HepG2 (cell line): ENCODE measurements around the gene BMPER. TPM values are rescaled to one million over a fixed set of nuclear protein-coding genes. Genes with fewer than 3 reads are reported as not detected.

Source experiments
- ATAC-seq: fragments of 200-7000 bp; cut with Tn5 transposase; 3 replicates; pipeline ENCODE4 v1.9.1; 2020; ENCODE audit warnings: mild to moderate bottlenecking, moderate library complexity
- BruUV-seq: library from RNA; stranded (reverse); fragments of 400-500 nt; replicated peaks from 2 replicates; lab custom pipeline; 2021; lab: Mats Ljungman, UMichigan
- CTCF ChIA-PET: fragments of 300-600 bp; formaldehyde crosslinking; extraction: SDS; loops from one replicate; lab custom pipeline; 2021; ENCODE audit warnings: low total read pairs, inconsistent platforms, low intra/inter-chr PET ratio; lab: Yijun Ruan, JAX
- POLR2A ChIA-PET: fragments of 350-600 bp; sonication (Branson Sonifier 250); formaldehyde crosslinking; loops from one replicate; lab custom pipeline; 2020; ENCODE audit warnings: antibody characterized with exemption, inconsistent platforms; lab: Yijun Ruan, JAX
- DNase-seq: peaks from one replicate; pipeline ENCODE4 v3.0.0-alpha.2; 2015; ENCODE audit warnings: low spot score
- FAIRE-seq: peaks from 3 replicates; lab custom pipeline; 2011; peaks lifted over from hg19 to GRCh38; lab: Jason Lieb, UNC
- H2AFZ ChIP-seq: one replicate; pipeline ENCODE4 v1.6.1; 2011; ENCODE audit warnings: low read length, inconsistent platforms
- H3K27ac ChIP-seq: fragments of 300-600 bp; 3 replicates; pipeline ENCODE4 v1.8.0; 2011; ENCODE audit warnings: mixed run types, mild to moderate bottlenecking, mixed read lengths, low read length, inconsistent platforms; ENCODE audit not compliant: insufficient read depth; ENCODE audit errors: extremely low read length
- H3K27me3 ChIP-seq, 2 experiments: fragments of 200-600 bp in 1 of 2; 2 replicates in 1 of 2; 3 replicates in 1 of 2; pipeline versions ENCODE4 v1.6.0 to v1.8.0; 2011; ENCODE audit warnings: low read length in 2 of 2, mild to moderate bottlenecking in 2 of 2, moderate library complexity in 2 of 2, inconsistent platforms in 1 of 2; ENCODE audit not compliant: insufficient read depth in 2 of 2, control insufficient read depth in 1 of 2
- H3K36me3 ChIP-seq, 2 experiments: fragments of 200-600 bp in 1 of 2; replicated peaks in 1 of 2; 2 replicates in 1 of 2; 3 replicates in 1 of 2; pipeline versions ENCODE4 v1.5.1 to v1.8.0; 2011; ENCODE audit warnings: low read length in 2 of 2, inconsistent platforms in 1 of 2; ENCODE audit not compliant: insufficient read depth in 2 of 2, control insufficient read depth in 1 of 2
- H3K4me1 ChIP-seq: 2 replicates; pipeline ENCODE4 v1.5.1; 2012; ENCODE audit warnings: low read length, inconsistent platforms; ENCODE audit not compliant: insufficient read depth
- H3K4me2 ChIP-seq: 2 replicates; pipeline ENCODE4 v1.6.0; 2011; ENCODE audit warnings: low read depth, low read length, inconsistent platforms
- H3K4me3 ChIP-seq, 3 experiments: fragments of 200-600 bp in 1 of 3; sonication (generic), shearing (Covaris generic) in 1 of 3; replicated peaks in 1 of 3; 2 replicates each; pipeline ENCODE4 v1.5.1; 2011 to 2016; ENCODE audit warnings: low read length in 3 of 3, inconsistent platforms in 2 of 3, low read depth in 2 of 3, mild to moderate bottlenecking in 2 of 3, control low read depth in 1 of 3, mixed read lengths in 1 of 3; ENCODE audit not compliant: insufficient read depth in 1 of 3
- H3K79me2 ChIP-seq: one replicate; pipeline ENCODE4 v1.6.1; 2011; ENCODE audit warnings: low read length, inconsistent platforms; ENCODE audit not compliant: insufficient read depth
- H3K9ac ChIP-seq: 2 replicates; pipeline ENCODE4 v1.6.0; 2011; ENCODE audit warnings: mild to moderate bottlenecking, low read depth, low read length, inconsistent platforms; ENCODE audit not compliant: insufficient read depth
- H3K9me3 ChIP-seq: 2 replicates; pipeline ENCODE4 v1.5.1; 2012; ENCODE audit warnings: mild to moderate bottlenecking, low read length
- H4K20me1 ChIP-seq: 2 replicates; pipeline ENCODE4 v1.6.0; 2011; ENCODE audit warnings: inconsistent platforms, mild to moderate bottlenecking, low read length, moderate library complexity; ENCODE audit not compliant: insufficient read depth
- ARNT ChIP-seq: fragments of 450-650 bp; IDR thresholded peaks from 2 replicates; pipeline ENCODE4 v1.6.1; 2017
- JUNB ChIP-seq: sonication (generic); formaldehyde crosslinking; IDR thresholded peaks from 2 replicates; pipeline ENCODE4 v1.8.0; 2022; ENCODE audit warnings: missing genetic modification reagents, mild to moderate bottlenecking, borderline replicate concordance
- ONECUT2 ChIP-seq: sonication (generic); formaldehyde crosslinking; IDR thresholded peaks from 2 replicates; pipeline ENCODE4 v1.4.0; 2020; ENCODE audit warnings: missing genetic modification reagents
- RORA ChIP-seq: sonication (generic); formaldehyde crosslinking; IDR thresholded peaks from 2 replicates; pipeline ENCODE4 v1.5.0; 2020; ENCODE audit warnings: mild to moderate bottlenecking, missing genetic modification reagents, moderate library complexity
- ZFP90 ChIP-seq: sonication (generic); formaldehyde crosslinking; IDR thresholded peaks from 2 replicates; pipeline ENCODE4 v1.8.0; 2022; ENCODE audit warnings: missing genetic modification reagents, mild to moderate bottlenecking, inconsistent platforms, borderline replicate concordance
- WGBS: methylation state at CpG from one replicate; pipeline ENCODE4 v1.1.6; 2017; ENCODE audit warnings: low lambda C conversion rate; 5-methylcytosine and 5-hydroxymethylcytosine counted together
- in situ Hi-C: cut with HindIII; loops from 2 replicates; pipeline ENCODE4 v1.10.0; 2017; ENCODE audit warnings: low pct_unique_long_range_greater_than_20kb; ENCODE audit not compliant: extremely low pct_ligation_motif_present
- intact Hi-C: fragments of 100-400 bp; cut with micrococcal nuclease; formaldehyde crosslinking; loops from one replicate; pipeline ENCODE4 v1.10.0; 2022; ENCODE audit not compliant: unreplicated experiment
- polyA plus RNA-seq, 8 experiments: library from polyadenylated mRNA; depleted of rRNA in 3 of 8; stranded (reverse) in 7 of 8; unstranded in 1 of 8; fragments of >200 nt; fragmentation: Illumina TruSeq in 4 of 8; extraction: Trizol in 4 of 8; gene quantifications; 2 replicates each; pipeline versions ENCODE4 v1.2.1 to v1.2.3, GENCODE V29; 2011 to 2016; ENCODE audit warnings: low read depth in 4 of 8, missing spikeins in 1 of 8, mixed read lengths in 1 of 8; ENCODE audit not compliant: insufficient read depth in 1 of 8
- total RNA-seq, 5 experiments: library from RNA; depleted of rRNA; stranded (reverse); fragments of >200 nt; fragmentation: Illumina TruSeq; extraction: Trizol; gene quantifications; 2 replicates each; pipeline ENCODE4 v1.2.3, GENCODE V29; 2016; ENCODE audit warnings: low read depth in 1 of 5
- TF ChIP-seq, protein P1 (sequence below): sonication (generic); formaldehyde crosslinking; IDR thresholded peaks from 2 replicates; pipeline ENCODE4 v1.4.0; 2020; ENCODE audit warnings: mild to moderate bottlenecking, missing genetic modification reagents
- TF ChIP-seq, protein P2 (sequence below): fragments of 450-650 bp; IDR thresholded peaks from 2 replicates; pipeline ENCODE4 v1.6.1; 2016
- TF ChIP-seq, protein P3 (sequence below): sonication (generic); formaldehyde crosslinking; IDR thresholded peaks from 2 replicates; pipeline ENCODE4 v1.5.0; 2020; ENCODE audit warnings: missing genetic modification reagents
- TF ChIP-seq, protein P4 (sequence below): sonication (generic); formaldehyde crosslinking; IDR thresholded peaks from 2 replicates; pipeline ENCODE4 v1.5.0; 2020; ENCODE audit warnings: missing genetic modification reagents
- TF ChIP-seq, protein P5 (sequence below): sonication (generic); formaldehyde crosslinking; IDR thresholded peaks from 2 replicates; pipeline ENCODE4 v1.5.0; 2020; ENCODE audit warnings: missing genetic modification reagents, mild to moderate bottlenecking, borderline replicate concordance
- TF ChIP-seq, protein P6 (sequence below): IDR thresholded peaks from 2 replicates; pipeline ENCODE4 v1.6.1; 2016; ENCODE audit warnings: control low read depth

Gene BMPER
- total and polyA plus RNA-seq, 2 of the 13 experiments (the other 11 are each of a cell fraction or from before 2014, with no cell fraction given), result not detected

DNA sequence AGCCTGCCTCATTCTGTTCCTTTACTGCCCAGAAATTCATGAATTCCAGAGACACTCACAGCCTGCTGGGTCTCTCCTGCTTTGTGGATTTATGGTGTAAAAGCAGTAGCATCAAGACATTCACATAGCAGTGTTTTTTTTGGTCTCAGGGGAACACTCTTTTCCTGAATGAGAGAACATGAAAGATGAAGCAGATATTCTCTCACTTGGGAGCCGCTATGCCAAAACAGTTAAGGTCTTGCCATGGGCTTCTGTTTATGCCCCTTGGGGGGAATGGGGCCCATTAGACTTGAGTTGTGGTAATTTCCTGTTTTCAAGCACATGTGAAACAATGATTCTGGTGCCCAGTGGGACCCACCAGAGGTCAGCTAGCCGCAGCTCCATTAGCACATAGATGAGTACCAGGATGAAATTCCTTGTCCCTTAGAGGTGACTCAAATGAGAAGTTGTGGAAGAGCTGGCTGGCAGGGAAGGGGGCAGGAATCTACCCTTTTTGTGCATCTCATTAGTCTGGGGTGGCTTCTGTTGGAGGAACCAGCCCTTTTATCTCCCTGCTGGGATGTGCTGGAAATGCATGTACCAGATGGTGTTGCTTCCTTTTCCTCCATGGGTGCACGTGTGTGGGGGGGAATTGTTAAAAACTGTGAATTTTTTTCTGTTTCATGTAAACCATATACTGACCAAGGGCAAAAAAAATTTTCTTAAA lies 13.3 kb downstream of the BMPER start:
- Histone ChIP-seq H3K9me3 (no peaks in the 10 kb centered on the region), H3K4me3 (no peak overlapping the region), H3K4me2 (no peak overlapping the region), H3K27ac (no peak overlapping the region), H2AFZ (no peak overlapping the region), H3K4me1 (no peaks in the 10 kb centered on the region), H3K9ac (no peak overlapping the region), H3K36me3 (no peaks in the 10 kb centered on the region), H3K79me2 (no peaks in the 10 kb centered on the region), H3K27me3 (peaks cover 0 to 7% of the 10 kb centered on the region in 2 experiments; a peak in 3 of 5 replicates), H4K20me1 (no peaks in the 10 kb centered on the region)
- FAIRE-seq (no peak), ATAC-seq (no peak), DNase-seq (no peak)
- CTCF ChIA-PET, result no interaction called here
- intact Hi-C loops, result no loop called here
- in situ Hi-C loops, result no loop called here
- BruUV-seq, result no TSS peak
- 31% methylated on average over 3 of the region's 3 CpGs for WGBS
- POLR2A ChIA-PET, result no interaction called here
- no peak for TF ChIP-seq ARNT
- TF ChIP-seq, protein P1, sequence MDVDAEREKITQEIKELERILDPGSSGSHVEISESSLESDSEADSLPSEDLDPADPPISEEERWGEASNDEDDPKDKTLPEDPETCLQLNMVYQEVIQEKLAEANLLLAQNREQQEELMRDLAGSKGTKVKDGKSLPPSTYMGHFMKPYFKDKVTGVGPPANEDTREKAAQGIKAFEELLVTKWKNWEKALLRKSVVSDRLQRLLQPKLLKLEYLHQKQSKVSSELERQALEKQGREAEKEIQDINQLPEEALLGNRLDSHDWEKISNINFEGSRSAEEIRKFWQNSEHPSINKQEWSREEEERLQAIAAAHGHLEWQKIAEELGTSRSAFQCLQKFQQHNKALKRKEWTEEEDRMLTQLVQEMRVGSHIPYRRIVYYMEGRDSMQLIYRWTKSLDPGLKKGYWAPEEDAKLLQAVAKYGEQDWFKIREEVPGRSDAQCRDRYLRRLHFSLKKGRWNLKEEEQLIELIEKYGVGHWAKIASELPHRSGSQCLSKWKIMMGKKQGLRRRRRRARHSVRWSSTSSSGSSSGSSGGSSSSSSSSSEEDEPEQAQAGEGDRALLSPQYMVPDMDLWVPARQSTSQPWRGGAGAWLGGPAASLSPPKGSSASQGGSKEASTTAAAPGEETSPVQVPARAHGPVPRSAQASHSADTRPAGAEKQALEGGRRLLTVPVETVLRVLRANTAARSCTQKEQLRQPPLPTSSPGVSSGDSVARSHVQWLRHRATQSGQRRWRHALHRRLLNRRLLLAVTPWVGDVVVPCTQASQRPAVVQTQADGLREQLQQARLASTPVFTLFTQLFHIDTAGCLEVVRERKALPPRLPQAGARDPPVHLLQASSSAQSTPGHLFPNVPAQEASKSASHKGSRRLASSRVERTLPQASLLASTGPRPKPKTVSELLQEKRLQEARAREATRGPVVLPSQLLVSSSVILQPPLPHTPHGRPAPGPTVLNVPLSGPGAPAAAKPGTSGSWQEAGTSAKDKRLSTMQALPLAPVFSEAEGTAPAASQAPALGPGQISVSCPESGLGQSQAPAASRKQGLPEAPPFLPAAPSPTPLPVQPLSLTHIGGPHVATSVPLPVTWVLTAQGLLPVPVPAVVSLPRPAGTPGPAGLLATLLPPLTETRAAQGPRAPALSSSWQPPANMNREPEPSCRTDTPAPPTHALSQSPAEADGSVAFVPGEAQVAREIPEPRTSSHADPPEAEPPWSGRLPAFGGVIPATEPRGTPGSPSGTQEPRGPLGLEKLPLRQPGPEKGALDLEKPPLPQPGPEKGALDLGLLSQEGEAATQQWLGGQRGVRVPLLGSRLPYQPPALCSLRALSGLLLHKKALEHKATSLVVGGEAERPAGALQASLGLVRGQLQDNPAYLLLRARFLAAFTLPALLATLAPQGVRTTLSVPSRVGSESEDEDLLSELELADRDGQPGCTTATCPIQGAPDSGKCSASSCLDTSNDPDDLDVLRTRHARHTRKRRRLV, result no peak
- TF ChIP-seq, protein P2, sequence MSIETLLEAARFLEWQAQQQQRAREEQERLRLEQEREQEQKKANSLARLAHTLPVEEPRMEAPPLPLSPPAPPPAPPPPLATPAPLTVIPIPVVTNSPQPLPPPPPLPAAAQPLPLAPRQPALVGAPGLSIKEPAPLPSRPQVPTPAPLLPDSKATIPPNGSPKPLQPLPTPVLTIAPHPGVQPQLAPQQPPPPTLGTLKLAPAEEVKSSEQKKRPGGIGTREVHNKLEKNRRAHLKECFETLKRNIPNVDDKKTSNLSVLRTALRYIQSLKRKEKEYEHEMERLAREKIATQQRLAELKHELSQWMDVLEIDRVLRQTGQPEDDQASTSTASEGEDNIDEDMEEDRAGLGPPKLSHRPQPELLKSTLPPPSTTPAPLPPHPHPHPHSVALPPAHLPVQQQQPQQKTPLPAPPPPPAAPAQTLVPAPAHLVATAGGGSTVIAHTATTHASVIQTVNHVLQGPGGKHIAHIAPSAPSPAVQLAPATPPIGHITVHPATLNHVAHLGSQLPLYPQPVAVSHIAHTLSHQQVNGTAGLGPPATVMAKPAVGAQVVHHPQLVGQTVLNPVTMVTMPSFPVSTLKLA, result no peak
- TF ChIP-seq, protein P3, sequence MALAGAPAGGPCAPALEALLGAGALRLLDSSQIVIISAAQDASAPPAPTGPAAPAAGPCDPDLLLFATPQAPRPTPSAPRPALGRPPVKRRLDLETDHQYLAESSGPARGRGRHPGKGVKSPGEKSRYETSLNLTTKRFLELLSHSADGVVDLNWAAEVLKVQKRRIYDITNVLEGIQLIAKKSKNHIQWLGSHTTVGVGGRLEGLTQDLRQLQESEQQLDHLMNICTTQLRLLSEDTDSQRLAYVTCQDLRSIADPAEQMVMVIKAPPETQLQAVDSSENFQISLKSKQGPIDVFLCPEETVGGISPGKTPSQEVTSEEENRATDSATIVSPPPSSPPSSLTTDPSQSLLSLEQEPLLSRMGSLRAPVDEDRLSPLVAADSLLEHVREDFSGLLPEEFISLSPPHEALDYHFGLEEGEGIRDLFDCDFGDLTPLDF (CRISPR knock-in tag), result no peak
- no peak for TF ChIP-seq JUNB
- TF ChIP-seq, protein P4, sequence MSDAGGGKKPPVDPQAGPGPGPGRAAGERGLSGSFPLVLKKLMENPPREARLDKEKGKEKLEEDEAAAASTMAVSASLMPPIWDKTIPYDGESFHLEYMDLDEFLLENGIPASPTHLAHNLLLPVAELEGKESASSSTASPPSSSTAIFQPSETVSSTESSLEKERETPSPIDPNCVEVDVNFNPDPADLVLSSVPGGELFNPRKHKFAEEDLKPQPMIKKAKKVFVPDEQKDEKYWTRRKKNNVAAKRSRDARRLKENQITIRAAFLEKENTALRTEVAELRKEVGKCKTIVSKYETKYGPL, result no peak
- no peak for TF ChIP-seq ONECUT2 (CRISPR knock-in tag)
- TF ChIP-seq RORA (CRISPR knock-in tag), result no peak
- TF ChIP-seq, protein P5, sequence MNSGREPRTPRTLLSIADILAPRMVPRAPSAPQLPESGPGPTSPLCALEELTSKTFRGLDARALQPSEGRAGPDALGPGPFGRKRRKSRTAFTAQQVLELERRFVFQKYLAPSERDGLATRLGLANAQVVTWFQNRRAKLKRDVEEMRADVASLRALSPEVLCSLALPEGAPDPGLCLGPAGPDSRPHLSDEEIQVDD (CRISPR knock-in tag), result no peak
- TF ChIP-seq ZFP90 (CRISPR knock-in tag), result no peak
- TF ChIP-seq, protein P6, sequence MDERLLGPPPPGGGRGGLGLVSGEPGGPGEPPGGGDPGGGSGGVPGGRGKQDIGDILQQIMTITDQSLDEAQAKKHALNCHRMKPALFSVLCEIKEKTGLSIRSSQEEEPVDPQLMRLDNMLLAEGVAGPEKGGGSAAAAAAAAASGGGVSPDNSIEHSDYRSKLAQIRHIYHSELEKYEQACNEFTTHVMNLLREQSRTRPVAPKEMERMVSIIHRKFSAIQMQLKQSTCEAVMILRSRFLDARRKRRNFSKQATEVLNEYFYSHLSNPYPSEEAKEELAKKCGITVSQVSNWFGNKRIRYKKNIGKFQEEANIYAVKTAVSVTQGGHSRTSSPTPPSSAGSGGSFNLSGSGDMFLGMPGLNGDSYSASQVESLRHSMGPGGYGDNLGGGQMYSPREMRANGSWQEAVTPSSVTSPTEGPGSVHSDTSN (CRISPR knock-in tag), result no peak
